Chondrocyte (in vitro differentiated cells): ENCODE results near the gene PKD2. TPM values are rescaled to one million over a fixed set of nuclear protein-coding genes. Genes with fewer than 3 reads are reported as not detected.

Experiments used
- DNase-seq: peaks from one replicate; pipeline ENCODE4 v3.0.0; 2021; ENCODE audit warnings: mixed read lengths, low spot score
- H3K27ac Mint-ChIP-seq: one replicate; pipeline ENCODE4 v1.8.0; 2021; ENCODE audit warnings: mild to moderate bottlenecking, moderate library complexity, mixed read lengths; ENCODE audit not compliant: unreplicated experiment
- H3K27me3 Mint-ChIP-seq: 2 replicates; pipeline ENCODE4 v1.8.0; 2021; ENCODE audit warnings: low read depth, mixed read lengths
- H3K36me3 Mint-ChIP-seq: 2 replicates; pipeline ENCODE4 v1.8.0; 2021; ENCODE audit warnings: low read depth, mixed read lengths
- H3K4me1 Mint-ChIP-seq: 2 replicates; pipeline ENCODE4 v1.8.0; 2021; ENCODE audit warnings: low read depth, mild to moderate bottlenecking, mixed read lengths
- H3K4me3 Mint-ChIP-seq: one replicate; pipeline ENCODE4 v1.8.0; 2021; ENCODE audit warnings: mild to moderate bottlenecking, moderate library complexity, mixed read lengths; ENCODE audit not compliant: unreplicated experiment
- H3K9me3 Mint-ChIP-seq: 2 replicates; pipeline ENCODE4 v1.8.0; 2021; ENCODE audit warnings: low read depth, mixed read lengths
- CTCF ChIP-seq: fragments of 200-600 bp; sonication (generic); IDR thresholded peaks from 2 replicates; pipeline ENCODE4 v1.5.0; 2021; ENCODE audit warnings: antibody characterized with exemption, mild to moderate bottlenecking, moderate library complexity
- total RNA-seq: library from RNA; stranded (reverse); gene quantifications from 3 replicates; pipeline ENCODE4 v1.2.1, GENCODE V29; 2021

Gene PKD2
- total RNA-seq, 1 donor from 2014 or later = 71.7 TPM

- Mint-ChIP-seq H3K4me3 (no peak overlapping the region), H3K4me1 (peaks cover 7% of the 10 kb centered on the region), H3K9me3 (no peaks in the 10 kb centered on the region), H3K27ac (no peak overlapping the region), H3K27me3 (no peaks in the 10 kb centered on the region), H3K36me3 (peaks cover 21% of the 10 kb centered on the region)
- DNase-seq = no peak
- TF ChIP-seq CTCF = no peak
Observed at GRCh38 chr4:88078579-88078978, 71.1 kb downstream of the PKD2 start.

GRCh38 chr4:88080626-88081025, 73.2 kb downstream of the PKD2 start:
- no peaks in the 10 kb centered on the region for H3K27me3 Mint-ChIP-seq
- H3K4me1 Mint-ChIP-seq = peaks cover 7% of the 10 kb centered on the region

GRCh38 chr4:88087004-88087403, 79.6 kb downstream of the PKD2 start:
- no peak overlapping the region for H3K27ac Mint-ChIP-seq
- no peaks in the 10 kb centered on the region for H3K27me3 Mint-ChIP-seq
- no peaks in the 10 kb centered on the region for H3K36me3 Mint-ChIP-seq
- no peak for DNase-seq
- TF ChIP-seq CTCF = no peak
- no peaks in the 10 kb centered on the region for H3K9me3 Mint-ChIP-seq
- H3K4me1 Mint-ChIP-seq = no peaks in the 10 kb centered on the region
- no peak overlapping the region for H3K4me3 Mint-ChIP-seq

More at GRCh38 chr4:88080626-88081025, 73.2 kb downstream of the PKD2 start:
- no peak overlapping the region for H3K4me3 Mint-ChIP-seq
- no peaks in the 10 kb centered on the region for H3K9me3 Mint-ChIP-seq
- DNase-seq = no peak
- H3K36me3 Mint-ChIP-seq = peaks cover 11% of the 10 kb centered on the region
- no peak overlapping the region for H3K27ac Mint-ChIP-seq
- no peak for TF ChIP-seq CTCF

- no peak for DNase-seq
- Mint-ChIP-seq H3K4me1 (no peaks in the 10 kb centered on the region), H3K27ac (no peak overlapping the region), H3K36me3 (no peaks in the 10 kb centered on the region), H3K27me3 (peaks cover 1% of the 10 kb centered on the region), H3K4me3 (no peak overlapping the region), H3K9me3 (no peaks in the 10 kb centered on the region)
- TF ChIP-seq CTCF = no peak
Observed at GRCh38 chr4:88090898-88091297, 83.5 kb downstream of the PKD2 start.

- H3K4me1 Mint-ChIP-seq = no peaks in the 10 kb centered on the region
- peaks cover 1% of the 10 kb centered on the region for H3K27me3 Mint-ChIP-seq
- H3K27ac Mint-ChIP-seq = no peak overlapping the region
- no peaks in the 10 kb centered on the region for H3K9me3 Mint-ChIP-seq
- no peak overlapping the region for H3K4me3 Mint-ChIP-seq
- TF ChIP-seq CTCF = no peak
- no peaks in the 10 kb centered on the region for H3K36me3 Mint-ChIP-seq
- no peak for DNase-seq
Observed at GRCh38 chr4:88091378-88091777, 83.9 kb downstream of the PKD2 start.
